Measurements from ENCODE around the gene ABHD8.

Gene ABHD8

GRCh38 chr19:17293605-17294004, 9.6 kb downstream of the ABHD8 start:
- no peak for DNase-seq (ENCODE audit: low spot score)
- Histone ChIP-seq H3K4me3 (no peak overlapping the region), H3K27ac (no peak overlapping the region)
- TF ChIP-seq, protein P1, sequence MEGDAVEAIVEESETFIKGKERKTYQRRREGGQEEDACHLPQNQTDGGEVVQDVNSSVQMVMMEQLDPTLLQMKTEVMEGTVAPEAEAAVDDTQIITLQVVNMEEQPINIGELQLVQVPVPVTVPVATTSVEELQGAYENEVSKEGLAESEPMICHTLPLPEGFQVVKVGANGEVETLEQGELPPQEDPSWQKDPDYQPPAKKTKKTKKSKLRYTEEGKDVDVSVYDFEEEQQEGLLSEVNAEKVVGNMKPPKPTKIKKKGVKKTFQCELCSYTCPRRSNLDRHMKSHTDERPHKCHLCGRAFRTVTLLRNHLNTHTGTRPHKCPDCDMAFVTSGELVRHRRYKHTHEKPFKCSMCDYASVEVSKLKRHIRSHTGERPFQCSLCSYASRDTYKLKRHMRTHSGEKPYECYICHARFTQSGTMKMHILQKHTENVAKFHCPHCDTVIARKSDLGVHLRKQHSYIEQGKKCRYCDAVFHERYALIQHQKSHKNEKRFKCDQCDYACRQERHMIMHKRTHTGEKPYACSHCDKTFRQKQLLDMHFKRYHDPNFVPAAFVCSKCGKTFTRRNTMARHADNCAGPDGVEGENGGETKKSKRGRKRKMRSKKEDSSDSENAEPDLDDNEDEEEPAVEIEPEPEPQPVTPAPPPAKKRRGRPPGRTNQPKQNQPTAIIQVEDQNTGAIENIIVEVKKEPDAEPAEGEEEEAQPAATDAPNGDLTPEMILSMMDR (IDR thresholded peaks at IDR 0.05), result no peak

GRCh38 chr19:17292301-17293074, 10.7 kb downstream of the ABHD8 start:
- TF ChIP-seq, protein P1 (IDR thresholded peaks at IDR 0.05), result peak; percentile 67
- Histone ChIP-seq H3K4me3 (peak overlapping the region; percentile 73), H3K27ac (peak overlapping the region; percentile 48 to 84)
- DNase-seq (ENCODE audit: low spot score), result no peak

DNA sequence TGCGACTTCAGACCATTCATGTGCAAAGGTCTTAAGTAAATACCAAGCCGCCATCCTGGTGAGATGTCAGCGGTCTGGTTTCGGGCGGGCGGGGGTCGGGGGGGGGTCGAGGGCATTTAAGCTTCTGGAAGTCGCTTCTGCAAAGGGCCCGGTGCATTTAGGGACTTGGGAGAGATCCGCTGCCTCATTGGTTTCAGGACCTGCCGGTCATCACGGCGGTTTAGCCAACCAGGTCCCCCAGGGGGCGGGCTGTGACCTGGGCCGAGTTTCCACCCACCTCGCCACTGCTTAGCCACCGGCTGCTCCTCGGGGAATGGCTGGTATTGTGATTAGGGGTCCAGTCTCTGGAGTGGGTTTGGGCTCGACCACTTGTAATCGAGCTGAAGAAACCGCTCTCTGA, 13.7 kb downstream of the ABHD8 start:
- DNase-seq (ENCODE audit: low spot score), result no peak
- TF ChIP-seq, protein P1 (IDR thresholded peaks at IDR 0.05), result no peak
- Histone ChIP-seq H3K27ac (no peak overlapping the region), H3K4me3 (no peak overlapping the region)

GRCh38 chr19:17286752-17287151, 16.5 kb downstream of the ABHD8 start:
- Histone ChIP-seq H3K27ac (no peak overlapping the region), H3K4me3 (no peak overlapping the region)
- DNase-seq (ENCODE audit: low spot score), result no peak
- TF ChIP-seq, protein P1 (IDR thresholded peaks at IDR 0.05), result no peak

- no peak overlapping the region for H3K4me3 ChIP-seq
- DNase-seq (ENCODE audit: low spot score), result no peak
- TF ChIP-seq, protein P1 (IDR thresholded peaks at IDR 0.05), result no peak
- H3K27ac ChIP-seq, result no peak overlapping the region
These were observed 17.0 kb downstream of the ABHD8 start for GRCh38 chr19:17286263-17286662.

- DNase-seq (ENCODE audit: low spot score), result no peak
- Histone ChIP-seq H3K4me3 (no peak overlapping the region), H3K27ac (no peak overlapping the region)
- TF ChIP-seq, protein P1 (IDR thresholded peaks at IDR 0.05), result no peak
These were observed 17.6 kb downstream of the ABHD8 start for GRCh38 chr19:17285415-17286135.

Data from coronary artery (tissue), 2 donors.